Effector memory CD8-positive, alpha-beta T cell (primary cell): Measurements from ENCODE around the gene SPTB.
A peak's percentile ranks its signal among the peaks of the same experiment; 100 is the strongest.

Experiments
- ATAC-seq: fragments of 150-1000 bp; cut with Tn5 transposase; replicated peaks from 2 replicates; pipeline ENCODE4 v1.10.0; 2021; ENCODE audit warnings: mild to moderate bottlenecking, moderate library complexity
- DNase-seq, 3 experiments: peaks; one replicate each; pipeline ENCODE4 v3.0.0; 2021
- H3K27ac Mint-ChIP-seq, 2 donors: one replicate each; pipeline ENCODE4 v1.8.0; 2022; ENCODE audit warnings: mild to moderate bottlenecking in 2 of 2, mixed read lengths in 2 of 2, moderate library complexity in 2 of 2
- H3K27me3 Mint-ChIP-seq, 2 donors: one replicate each; pipeline ENCODE4 v1.8.0; 2022; ENCODE audit warnings: mixed read lengths in 2 of 2
- H3K36me3 Mint-ChIP-seq: one replicate; pipeline ENCODE4 v1.8.0; 2022; ENCODE audit warnings: mild to moderate bottlenecking, moderate library complexity, mixed read lengths; ENCODE audit not compliant: insufficient read depth
- H3K4me1 Mint-ChIP-seq, 2 donors: one replicate each; pipeline ENCODE4 v1.8.0; 2022; ENCODE audit warnings: low read depth in 2 of 2, mixed read lengths in 2 of 2
- H3K4me3 Mint-ChIP-seq, 2 donors: one replicate each; pipeline ENCODE4 v1.8.0; 2022; ENCODE audit warnings: mild to moderate bottlenecking in 2 of 2, mixed read lengths in 2 of 2, moderate library complexity in 2 of 2
- H3K9me3 Mint-ChIP-seq, 2 donors: one replicate each; pipeline ENCODE4 v1.8.0; 2022; ENCODE audit warnings: mixed read lengths in 2 of 2

The SPTB gene

GRCh38 chr14:64758691-64759554 lies 120.8 kb downstream of the SPTB start:
- Mint-ChIP-seq H3K4me1 (peaks cover 59 to 82% of the 10 kb centered on the region in 2 donors), H3K27ac (peak overlapping the region; percentile 50 to 96)

GRCh38 chr14:64758025-64758521 lies 121.6 kb downstream of the SPTB start:
- DNase-seq (peak in 2 of 3 experiments; percentile 44 to 52), ATAC-seq (peak; percentile 27)
- H3K9me3 Mint-ChIP-seq: no peaks in the 10 kb centered on the region
- H3K27ac Mint-ChIP-seq: peak overlapping the region; percentile 50 to 96
- no peaks in the 10 kb centered on the region for H3K27me3 Mint-ChIP-seq
- H3K4me1 Mint-ChIP-seq: peaks cover 51 to 78% of the 10 kb centered on the region in 2 donors
- peaks cover 8% of the 10 kb centered on the region for H3K36me3 Mint-ChIP-seq
- H3K4me3 Mint-ChIP-seq: peak overlapping the region; percentile 40 to 80

More at GRCh38 chr14:64758691-64759554, 120.8 kb downstream of the SPTB start:
- H3K36me3 Mint-ChIP-seq: peaks cover 8% of the 10 kb centered on the region
- ATAC-seq (no peak), DNase-seq (no peak)
- no peaks in the 10 kb centered on the region for H3K27me3 Mint-ChIP-seq
- H3K9me3 Mint-ChIP-seq: no peaks in the 10 kb centered on the region
- peak overlapping the region; percentile 40 to 80 for H3K4me3 Mint-ChIP-seq

- DNase-seq: no peak
- ATAC-seq: no peak
- H3K27me3 Mint-ChIP-seq: no peaks in the 10 kb centered on the region
- H3K36me3 Mint-ChIP-seq: peaks cover 8% of the 10 kb centered on the region
- peak overlapping the region; percentile 35 to 96 for H3K27ac Mint-ChIP-seq
- H3K4me3 Mint-ChIP-seq: peak overlapping the region; percentile 5 to 80
- no peaks in the 10 kb centered on the region for H3K9me3 Mint-ChIP-seq
- H3K4me1 Mint-ChIP-seq: peaks cover 50 to 76% of the 10 kb centered on the region in 2 donors
These were observed 122.1 kb downstream of the SPTB start for GRCh38 chr14:64757601-64758000.

- ATAC-seq (no peak), DNase-seq (no peak)
- peaks cover 12% of the 10 kb centered on the region for H3K36me3 Mint-ChIP-seq
- H3K27ac Mint-ChIP-seq: peak overlapping the region; percentile 79 to 96
- H3K4me3 Mint-ChIP-seq: peak overlapping the region; percentile 5 to 80
- H3K9me3 Mint-ChIP-seq: no peaks in the 10 kb centered on the region
- H3K27me3 Mint-ChIP-seq: no peaks in the 10 kb centered on the region
- peaks cover 45 to 67% of the 10 kb centered on the region in 2 donors for H3K4me1 Mint-ChIP-seq
These were observed 123.0 kb downstream of the SPTB start for GRCh38 chr14:64756712-64757111.

GRCh38 chr14:64755781-64756221 lies 123.9 kb downstream of the SPTB start:
- H3K36me3 Mint-ChIP-seq: peaks cover 19% of the 10 kb centered on the region
- peak; percentile 91 for ATAC-seq
- H3K27ac Mint-ChIP-seq: peak overlapping the region; percentile 79 to 96
- peak; percentile 52 to 75 (median 70) for DNase-seq
- peak overlapping the region; percentile 5 to 80 for H3K4me3 Mint-ChIP-seq
- peaks cover 38 to 58% of the 10 kb centered on the region in 2 donors for H3K4me1 Mint-ChIP-seq
- H3K9me3 Mint-ChIP-seq: no peaks in the 10 kb centered on the region
- H3K27me3 Mint-ChIP-seq: no peaks in the 10 kb centered on the region

GRCh38 chr14:64754685-64755084 lies 125.0 kb downstream of the SPTB start:
- Mint-ChIP-seq H3K4me1 (peaks cover 30 to 49% of the 10 kb centered on the region in 2 donors), H3K4me3 (peak overlapping the region; percentile 18 to 80)

GRCh38 chr14:64753999-64754398 lies 125.7 kb downstream of the SPTB start:
- Mint-ChIP-seq H3K4me3 (no peak overlapping the region), H3K4me1 (peaks cover 26 to 43% of the 10 kb centered on the region in 2 donors), H3K27ac (peak overlapping the region in 1 of 2 donors; percentile 96), H3K27me3 (no peaks in the 10 kb centered on the region), H3K36me3 (peaks cover 14% of the 10 kb centered on the region), H3K9me3 (no peaks in the 10 kb centered on the region)
- no peak for ATAC-seq
- no peak for DNase-seq

More at GRCh38 chr14:64754685-64755084, 125.0 kb downstream of the SPTB start:
- H3K36me3 Mint-ChIP-seq: peaks cover 14% of the 10 kb centered on the region
- ATAC-seq: no peak
- H3K27ac Mint-ChIP-seq: peak overlapping the region; percentile 79 to 96
- DNase-seq: no peak
- H3K27me3 Mint-ChIP-seq: no peaks in the 10 kb centered on the region
- no peaks in the 10 kb centered on the region for H3K9me3 Mint-ChIP-seq

GRCh38 chr14:64753374-64753773 lies 126.3 kb downstream of the SPTB start:
- H3K4me1 Mint-ChIP-seq: peaks cover 22 to 37% of the 10 kb centered on the region in 2 donors
- no peak for DNase-seq
- no peaks in the 10 kb centered on the region for H3K9me3 Mint-ChIP-seq
- no peaks in the 10 kb centered on the region for H3K27me3 Mint-ChIP-seq
- no peak overlapping the region for H3K4me3 Mint-ChIP-seq
- H3K36me3 Mint-ChIP-seq: peaks cover 14% of the 10 kb centered on the region
- H3K27ac Mint-ChIP-seq: peak overlapping the region in 1 of 2 donors; percentile 96
- no peak for ATAC-seq

- Mint-ChIP-seq H3K27ac (peak overlapping the region in 1 of 2 donors; percentile 96), H3K9me3 (no peaks in the 10 kb centered on the region), H3K36me3 (peaks cover 14% of the 10 kb centered on the region), H3K4me3 (no peak overlapping the region), H3K4me1 (peaks cover 20 to 35% of the 10 kb centered on the region in 2 donors), H3K27me3 (no peaks in the 10 kb centered on the region)
- DNase-seq (no peak), ATAC-seq (no peak)
These were observed 126.8 kb downstream of the SPTB start for GRCh38 chr14:64752909-64753308.

GRCh38 chr14:64748995-64749714 lies 130.6 kb downstream of the SPTB start:
- H3K27ac Mint-ChIP-seq: peak overlapping the region in 1 of 2 donors; percentile 69
- ATAC-seq (no peak), DNase-seq (no peak)
- peaks cover 27% of the 10 kb centered on the region for H3K36me3 Mint-ChIP-seq
- H3K9me3 Mint-ChIP-seq: peaks cover 0 to 2% of the 10 kb centered on the region in 2 donors
- H3K27me3 Mint-ChIP-seq: no peaks in the 10 kb centered on the region
- H3K4me1 Mint-ChIP-seq: peaks cover 19 to 32% of the 10 kb centered on the region in 2 donors
- no peak overlapping the region for H3K4me3 Mint-ChIP-seq

- Mint-ChIP-seq H3K9me3 (peaks cover 0 to 3% of the 10 kb centered on the region in 2 donors), H3K27me3 (no peaks in the 10 kb centered on the region), H3K36me3 (peaks cover 33% of the 10 kb centered on the region), H3K4me1 (peaks cover 21 to 33% of the 10 kb centered on the region in 2 donors), H3K27ac (peak overlapping the region in 1 of 2 donors; percentile 82), H3K4me3 (no peak overlapping the region)
- DNase-seq (no peak), ATAC-seq (no peak)
These were observed 131.2 kb downstream of the SPTB start for GRCh38 chr14:64748521-64748920.

- Mint-ChIP-seq H3K27me3 (no peaks in the 10 kb centered on the region), H3K4me1 (peaks cover 21 to 33% of the 10 kb centered on the region in 2 donors), H3K27ac (peak overlapping the region; percentile 82 to 87), H3K36me3 (peaks cover 41% of the 10 kb centered on the region), H3K4me3 (no peak overlapping the region), H3K9me3 (peaks cover 0 to 3% of the 10 kb centered on the region in 2 donors)
- peak; percentile 67 for ATAC-seq
- DNase-seq: no peak
These were observed 132.4 kb downstream of the SPTB start for GRCh38 chr14:64747327-64747726.
